AG04450 (cell line): ENCODE data around the gene GHRH. TPM values are rescaled to one million over a fixed set of nuclear protein-coding genes. Genes with fewer than 3 reads are reported as not detected.

Experiments used
- CTCF ChIA-PET: fragments of 300-600, 350-600 bp; formaldehyde crosslinking; extraction: SDS; loops from one replicate; lab custom pipeline; 2022; ENCODE audit warnings: antibody characterized with exemption, inconsistent platforms; lab: Charles Lee
- POLR2A ChIA-PET: fragments of 350-600 bp; formaldehyde crosslinking; extraction: SDS; loops from one replicate; lab custom pipeline; 2021; ENCODE audit warnings: antibody characterized with exemption, inconsistent platforms; lab: Yijun Ruan, JAX
- DNase-seq: peaks from one replicate; pipeline ENCODE4 v3.0.0-alpha.2; 2011; ENCODE audit warnings: low read depth, low spot score
- H3K27ac ChIP-seq: one replicate; pipeline ENCODE4 v1.5.1; 2012; ENCODE audit warnings: low read depth, low read length, control low read depth
- H3K27me3 ChIP-seq: one replicate; pipeline ENCODE4 v1.6.0; 2012; ENCODE audit warnings: low read length; ENCODE audit not compliant: control insufficient read depth, insufficient read depth
- H3K4me3 ChIP-seq: 2 replicates; pipeline ENCODE4 v1.5.1; 2011; ENCODE audit warnings: mild to moderate bottlenecking, low read depth, low read length, control low read depth
- H3K9me3 ChIP-seq: 2 replicates; pipeline ENCODE4 v1.5.1; 2012; ENCODE audit warnings: low read length; ENCODE audit not compliant: control insufficient read depth, insufficient read depth
- CTCF ChIP-seq: IDR thresholded peaks from 2 replicates; pipeline ENCODE4 v1.5.1; 2011; ENCODE audit warnings: low read depth, low read length, control low read depth, inconsistent platforms
- polyA plus RNA-seq: library from polyadenylated mRNA; depleted of rRNA; stranded (reverse); fragments of >200 nt; gene quantifications from 2 replicates; pipeline ENCODE4 v1.2.3, GENCODE V29; 2011

Gene GHRH
- polyA plus RNA-seq, 1 experiment: not detected

- POLR2A ChIA-PET: no interaction called here
- no peak for DNase-seq
Measured at GRCh38 chr20:37263686-37264085, 2.1 kb upstream of the GHRH start.

GRCh38 chr20:37262505-37262904, 891 bp upstream of the GHRH start:
- H3K27me3 ChIP-seq: peaks cover 32% of the 10 kb centered on the region
- no peak overlapping the region for H3K4me3 ChIP-seq
- H3K27ac ChIP-seq: no peak overlapping the region
- DNase-seq: no peak
- TF ChIP-seq CTCF: no peak
- no peaks in the 10 kb centered on the region for H3K9me3 ChIP-seq
- CTCF ChIA-PET: no interaction called here
- POLR2A ChIA-PET: no interaction called here

More at GRCh38 chr20:37263686-37264085, 2.1 kb upstream of the GHRH start:
- H3K27me3 ChIP-seq: peaks cover 26% of the 10 kb centered on the region
- H3K9me3 ChIP-seq: no peaks in the 10 kb centered on the region
- CTCF ChIA-PET: interaction anchor here (1.9 kb wide), 1 partner anchor 68 kb away, joined by 7 read pairs; no protein-coding TSS in a partner anchor
- H3K4me3 ChIP-seq: no peak overlapping the region
- H3K27ac ChIP-seq: no peak overlapping the region
- TF ChIP-seq CTCF: no peak

GRCh38 chr20:37260923-37261322, 691 bp downstream of the GHRH start:
- H3K27me3 ChIP-seq: peaks cover 39% of the 10 kb centered on the region
- H3K9me3 ChIP-seq: no peaks in the 10 kb centered on the region
- H3K27ac ChIP-seq: no peak overlapping the region
- no peak for TF ChIP-seq CTCF
- POLR2A ChIA-PET: no interaction called here
- CTCF ChIA-PET: no interaction called here
- no peak overlapping the region for H3K4me3 ChIP-seq
- no peak for DNase-seq

GRCh38 chr20:37259865-37260264, 1.7 kb downstream of the GHRH start:
- CTCF ChIA-PET: interaction anchor here (1.4 kb wide), 1 partner anchor 9 kb away, joined by 3 read pairs; no protein-coding TSS in a partner anchor
- TF ChIP-seq CTCF: no peak

GRCh38 chr20:37259031-37259430, 2.6 kb downstream of the GHRH start:
- no peak for TF ChIP-seq CTCF
- DNase-seq: no peak
- Histone ChIP-seq H3K27me3 (peaks cover 43% of the 10 kb centered on the region), H3K27ac (no peak overlapping the region), H3K9me3 (no peaks in the 10 kb centered on the region), H3K4me3 (no peak overlapping the region)
- CTCF ChIA-PET: interaction anchor here (0.6 to 1.4 kb wide), 2 partner anchors 10 to 24 kb away, joined by 3 read pairs; no protein-coding TSS in a partner anchor
- POLR2A ChIA-PET: no interaction called here

More at GRCh38 chr20:37259865-37260264, 1.7 kb downstream of the GHRH start:
- Histone ChIP-seq H3K4me3 (no peak overlapping the region), H3K9me3 (no peaks in the 10 kb centered on the region), H3K27me3 (peaks cover 41% of the 10 kb centered on the region), H3K27ac (no peak overlapping the region)
- DNase-seq: no peak
- POLR2A ChIA-PET: no interaction called here
